Gastroesophageal sphincter (tissue), 3 donors: Measurements from ENCODE around the gene GCK.

Source experiments
- EP300 ChIP-seq: sonication (generic); formaldehyde crosslinking; IDR thresholded peaks from one replicate; pipeline ENCODE4 v1.6.1; 2017; ENCODE audit warnings: antibody characterized with exemption, mild to moderate bottlenecking
- POLR2A ChIP-seq, 2 donors: fragments of 450-650 bp; IDR thresholded peaks; one replicate each; pipeline ENCODE4 v1.6.1; 2017; ENCODE audit warnings: antibody characterized with exemption in 2 of 2, mild to moderate bottlenecking in 2 of 2, moderate library complexity in 1 of 2
- TF ChIP-seq, protein P1 (sequence below), 4 experiments: fragments of 200-600 bp in 2 of 4; fragments of 450-650 bp in 2 of 4; sonication (generic) in 1 of 4; IDR thresholded peaks; one replicate each; pipeline ENCODE4 v1.5.1; 2017 to 2019; ENCODE audit warnings: antibody characterized with exemption in 4 of 4, mild to moderate bottlenecking in 2 of 4, moderate library complexity in 2 of 4

DNA sequence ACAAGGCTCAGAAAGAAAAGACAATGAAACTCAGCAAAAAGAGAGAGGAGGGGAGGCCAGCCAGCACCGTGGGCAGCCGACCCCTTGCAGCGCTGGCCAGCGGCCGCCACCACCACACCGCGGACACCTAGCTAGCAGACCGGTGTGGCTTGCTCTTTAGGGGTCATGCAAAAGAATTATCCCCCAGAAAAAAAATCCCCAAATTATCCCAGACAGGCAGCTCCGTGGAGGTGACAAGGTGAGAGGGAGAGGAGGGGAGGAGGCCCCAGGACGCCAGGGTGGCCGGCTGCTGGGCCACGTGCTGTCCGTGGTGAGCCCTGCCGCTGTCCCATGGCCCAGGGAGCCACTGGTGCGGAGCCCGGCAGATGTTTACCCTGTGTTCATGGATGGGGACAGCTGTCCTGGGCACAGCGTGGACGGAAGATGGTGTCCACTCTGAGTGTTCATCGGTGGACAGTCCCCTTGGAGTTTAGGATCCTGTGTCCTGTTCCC is 28.0 kb upstream of the GCK start:
- no peak for TF ChIP-seq POLR2A (IDR thresholded peaks at IDR 0.05)
- TF ChIP-seq, protein P1, sequence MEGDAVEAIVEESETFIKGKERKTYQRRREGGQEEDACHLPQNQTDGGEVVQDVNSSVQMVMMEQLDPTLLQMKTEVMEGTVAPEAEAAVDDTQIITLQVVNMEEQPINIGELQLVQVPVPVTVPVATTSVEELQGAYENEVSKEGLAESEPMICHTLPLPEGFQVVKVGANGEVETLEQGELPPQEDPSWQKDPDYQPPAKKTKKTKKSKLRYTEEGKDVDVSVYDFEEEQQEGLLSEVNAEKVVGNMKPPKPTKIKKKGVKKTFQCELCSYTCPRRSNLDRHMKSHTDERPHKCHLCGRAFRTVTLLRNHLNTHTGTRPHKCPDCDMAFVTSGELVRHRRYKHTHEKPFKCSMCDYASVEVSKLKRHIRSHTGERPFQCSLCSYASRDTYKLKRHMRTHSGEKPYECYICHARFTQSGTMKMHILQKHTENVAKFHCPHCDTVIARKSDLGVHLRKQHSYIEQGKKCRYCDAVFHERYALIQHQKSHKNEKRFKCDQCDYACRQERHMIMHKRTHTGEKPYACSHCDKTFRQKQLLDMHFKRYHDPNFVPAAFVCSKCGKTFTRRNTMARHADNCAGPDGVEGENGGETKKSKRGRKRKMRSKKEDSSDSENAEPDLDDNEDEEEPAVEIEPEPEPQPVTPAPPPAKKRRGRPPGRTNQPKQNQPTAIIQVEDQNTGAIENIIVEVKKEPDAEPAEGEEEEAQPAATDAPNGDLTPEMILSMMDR (IDR thresholded peaks at IDR 0.05) = no peak
- TF ChIP-seq EP300 = no peak
